AML-193 (cell line): ENCODE measurements around the gene ADAMTS10.
"Not testable (repeated sequence)": the region's sequence is repeated elsewhere in the genome, so short reads cannot be mapped to it uniquely, and the experiment has no call there.

ENCODE experiments used
- DNase-seq, 2 experiments: peaks; one replicate each; lab custom pipeline; 2025; lab: John Stamatoyannopoulos, UW

The ADAMTS10 gene

DNA sequence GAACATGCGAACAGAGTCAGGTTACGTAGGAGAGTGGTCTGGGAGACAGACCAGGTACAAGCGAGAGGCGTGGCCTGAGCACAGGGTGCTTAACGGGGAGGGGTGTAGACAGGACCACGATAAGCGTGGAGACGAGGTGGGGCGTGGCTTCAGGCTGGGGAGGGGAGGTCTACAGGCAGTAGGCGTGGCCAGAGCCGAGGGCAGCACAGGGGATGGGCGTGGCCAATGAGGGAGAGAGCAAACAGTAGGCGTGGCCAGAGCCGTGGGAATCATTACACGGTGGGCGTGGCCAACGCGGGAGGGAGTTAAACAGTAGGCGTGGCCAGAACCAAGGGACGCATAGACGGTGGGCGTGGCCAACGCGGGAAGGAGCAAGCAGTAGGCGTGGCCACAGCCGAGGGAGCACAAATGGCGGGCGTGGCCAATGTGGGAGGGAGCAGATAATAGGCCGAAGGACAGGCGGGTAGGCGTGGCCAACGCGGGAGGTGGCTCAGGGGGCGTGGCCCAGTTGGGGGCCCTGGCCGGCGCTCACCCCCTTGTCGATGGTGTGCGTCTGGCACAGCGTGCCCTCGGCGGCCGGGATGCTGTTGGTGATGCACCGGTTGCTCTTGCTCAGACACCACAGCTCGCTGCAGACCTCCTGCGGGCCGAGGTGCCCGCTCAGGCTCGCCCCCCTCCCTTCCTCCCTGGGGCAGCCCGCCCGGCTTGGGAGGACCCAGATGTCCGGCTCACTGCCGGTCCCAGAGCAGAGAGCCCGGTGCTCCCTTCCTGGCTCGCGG lies 18.1 kb downstream of the ADAMTS10 start:
- DNase-seq: no peak

DNA sequence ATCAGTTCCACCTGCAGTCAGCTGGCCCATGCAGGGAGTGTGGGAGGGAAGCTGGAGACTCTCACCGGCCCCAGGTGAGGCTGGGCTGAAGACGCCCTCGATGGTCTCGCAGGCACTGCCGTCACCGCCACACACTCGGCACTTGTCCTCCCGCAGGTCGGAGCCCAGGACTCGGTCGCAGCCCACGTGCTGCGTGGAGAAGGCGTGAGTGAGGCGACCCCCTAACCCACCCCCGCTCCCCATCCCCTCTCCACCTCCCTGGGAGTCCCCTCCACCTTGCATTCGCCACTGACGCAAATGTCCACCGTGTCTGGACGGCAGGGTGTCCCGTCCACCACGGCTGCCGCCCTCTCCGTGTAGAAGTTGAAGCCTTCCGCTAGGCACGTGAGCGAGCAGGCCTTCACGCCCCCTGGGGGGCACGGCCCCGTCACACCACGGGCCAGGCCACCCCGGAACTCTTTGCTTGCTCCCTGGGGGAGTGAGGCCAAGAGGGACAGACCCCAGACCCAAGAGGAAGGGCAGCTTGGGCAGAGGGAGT lies 21.3 kb downstream of the ADAMTS10 start:
- no peak for DNase-seq

DNA sequence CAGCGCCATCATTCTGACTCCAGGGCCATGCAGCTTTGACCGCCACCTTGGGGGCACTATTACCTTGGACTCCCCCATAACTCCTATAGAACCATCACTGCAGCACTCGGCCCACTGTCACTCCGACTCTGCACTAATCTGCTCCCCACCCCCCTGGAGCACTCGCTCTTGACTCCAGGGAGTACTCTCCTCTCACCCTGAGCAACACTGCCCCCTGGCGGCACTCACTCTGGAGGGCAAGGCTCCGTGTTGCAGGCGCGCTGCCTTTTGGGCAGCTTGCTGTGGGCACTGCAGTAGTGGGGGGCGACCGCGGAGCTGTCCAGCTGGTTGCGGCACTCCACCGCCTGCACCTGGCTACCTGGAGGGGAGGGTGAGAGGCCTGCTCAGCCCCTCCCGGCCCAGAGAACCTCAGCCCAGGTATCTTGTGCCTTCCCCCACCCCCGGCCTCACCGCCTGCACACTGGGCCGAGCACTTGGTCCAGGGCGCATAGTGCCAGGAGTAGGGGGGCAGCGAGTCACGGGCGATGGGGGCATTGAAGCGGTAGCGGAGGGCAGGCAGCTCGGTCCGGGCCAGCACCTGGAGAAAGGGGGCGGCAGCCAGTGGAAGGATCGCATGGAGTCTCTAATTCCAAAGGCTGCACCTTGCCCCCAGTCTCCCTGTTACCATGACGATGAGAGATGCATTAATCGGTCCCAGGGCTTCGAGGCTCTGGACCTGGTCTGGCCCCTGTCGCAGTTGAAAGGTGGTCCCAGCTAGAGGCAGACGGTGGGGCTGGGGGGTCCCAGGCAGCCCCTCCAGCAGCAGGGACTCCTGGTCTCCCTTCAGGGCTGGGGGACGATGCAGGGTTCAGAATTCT lies 24.4 kb downstream of the ADAMTS10 start:
- peak; percentile 11 for DNase-seq

DNA sequence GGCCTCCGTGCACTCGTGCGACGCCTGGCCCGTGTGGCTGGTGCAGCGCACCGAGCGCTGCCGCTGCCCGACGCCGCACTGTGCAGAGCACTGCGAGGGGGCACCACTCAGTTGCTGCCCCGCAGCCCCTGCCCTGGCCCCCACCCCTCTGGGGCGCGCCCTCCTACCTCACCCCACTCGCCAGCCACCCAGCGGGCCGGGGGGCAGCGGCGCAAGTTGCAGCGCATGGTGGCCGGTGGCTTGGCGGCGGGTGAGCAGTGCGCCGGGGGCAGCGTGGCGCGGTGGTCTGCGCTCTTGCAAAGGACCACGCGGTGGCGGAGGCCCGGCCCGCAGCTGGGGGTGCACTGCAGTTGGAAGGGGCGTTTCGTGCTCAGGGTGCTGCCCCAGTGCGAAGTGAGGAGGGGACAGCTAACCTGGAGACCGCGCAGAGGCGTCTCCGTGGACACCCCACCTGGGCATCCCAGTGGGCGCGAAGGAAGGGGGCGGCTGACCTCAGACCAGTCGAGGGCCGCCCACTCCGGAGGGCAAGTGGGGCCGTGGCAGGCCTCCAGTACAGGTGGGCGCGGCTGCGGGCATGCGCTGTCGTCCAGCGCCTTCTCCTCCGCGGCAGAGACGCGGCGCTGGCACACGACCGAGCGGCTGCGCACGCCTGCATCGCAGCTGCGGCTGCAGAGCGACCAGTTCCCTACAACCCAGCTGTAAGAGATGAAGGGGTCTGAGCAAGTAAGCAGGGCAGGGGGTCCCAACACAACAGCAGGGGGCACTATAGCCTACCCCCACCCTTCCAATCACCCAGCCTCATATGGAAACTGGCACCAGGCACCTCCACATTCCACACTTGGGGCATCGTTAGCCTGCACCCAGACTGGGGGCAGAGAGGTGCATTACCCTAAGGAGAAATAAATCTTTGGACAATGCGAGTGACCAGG lies 25.3 kb downstream of the ADAMTS10 start:
- no peak for DNase-seq

DNA sequence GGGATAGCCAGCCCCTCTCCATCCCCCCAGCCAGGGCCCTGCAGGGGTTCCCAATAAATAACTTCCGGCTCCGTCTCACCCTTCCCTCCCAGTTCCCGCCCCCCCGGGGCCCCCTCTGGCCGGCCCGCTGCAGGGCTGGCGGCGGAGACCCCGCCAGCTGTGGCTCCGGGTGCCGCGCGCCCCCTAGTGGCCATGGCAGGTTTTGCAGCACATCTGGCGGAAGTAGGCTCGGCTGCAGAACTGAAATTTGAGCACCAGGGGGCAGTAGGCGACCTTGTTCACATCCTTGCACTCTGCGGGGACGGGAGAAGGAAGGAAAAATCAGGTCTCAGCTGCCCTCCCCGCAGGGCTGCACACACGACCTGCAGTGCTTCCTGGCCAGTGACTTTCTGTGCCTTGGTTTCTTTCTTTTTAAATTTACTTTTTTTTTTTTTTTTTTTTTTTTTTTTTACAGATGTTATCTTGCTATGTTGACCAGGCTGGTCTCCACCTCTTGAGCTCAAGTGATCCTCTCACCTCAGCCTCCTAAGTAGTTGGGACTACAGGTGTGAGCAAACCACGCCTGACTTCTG lies 29.7 kb downstream of the ADAMTS10 start:
- peak; percentile 72 to 78 for DNase-seq

DNA sequence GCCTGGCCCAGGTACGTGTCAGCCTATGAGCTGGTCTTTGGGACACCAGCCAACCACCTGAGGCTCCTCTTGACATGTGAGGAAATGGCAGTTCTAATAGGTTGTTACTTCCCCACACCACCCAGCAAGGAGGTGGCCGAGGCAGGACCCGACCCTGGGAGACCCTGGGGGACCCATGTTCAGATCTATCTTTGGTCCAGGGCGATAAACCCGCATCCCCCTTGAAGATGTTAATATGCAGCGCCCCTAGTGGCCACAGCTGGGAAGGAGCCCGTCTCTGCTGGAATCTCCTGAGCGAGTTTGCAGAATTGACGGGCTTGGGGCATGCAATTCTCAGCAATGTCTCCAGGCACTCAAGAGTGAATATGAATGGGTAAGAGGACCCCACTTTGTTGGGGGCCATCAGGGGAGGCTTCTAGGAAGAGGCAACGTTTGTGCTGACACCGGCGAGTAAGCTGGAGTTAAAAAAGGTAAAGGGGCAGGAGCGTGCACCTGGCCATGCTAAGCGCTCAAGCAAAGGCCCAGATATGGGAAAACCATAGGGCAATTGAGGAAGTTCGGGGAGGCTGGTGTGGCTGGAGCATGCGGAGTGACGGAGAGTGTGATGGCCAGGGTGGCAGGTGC lies 31.8 kb downstream of the ADAMTS10 start:
- DNase-seq: peak; percentile 38 to 55

DNA sequence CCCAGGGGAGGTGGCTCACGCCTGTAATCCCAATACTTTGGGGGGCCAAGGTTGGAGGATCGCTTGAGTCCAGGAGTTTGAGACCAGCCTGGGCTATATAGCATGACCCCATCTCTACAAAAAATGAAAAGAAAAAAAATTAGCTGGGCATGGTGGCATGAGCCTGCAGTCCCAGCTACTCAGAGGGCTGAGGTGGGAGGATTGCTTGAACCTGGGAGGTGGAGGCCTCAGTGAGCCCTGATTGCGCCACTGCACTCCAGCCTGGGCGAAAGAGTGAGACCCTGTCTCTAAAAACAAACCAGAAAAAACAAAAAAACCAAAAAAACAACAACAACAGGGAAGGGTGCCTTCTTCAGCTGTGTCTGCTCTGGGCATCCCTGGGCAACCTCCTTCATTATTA lies 32.8 kb downstream of the ADAMTS10 start:
- no peak for DNase-seq

DNA sequence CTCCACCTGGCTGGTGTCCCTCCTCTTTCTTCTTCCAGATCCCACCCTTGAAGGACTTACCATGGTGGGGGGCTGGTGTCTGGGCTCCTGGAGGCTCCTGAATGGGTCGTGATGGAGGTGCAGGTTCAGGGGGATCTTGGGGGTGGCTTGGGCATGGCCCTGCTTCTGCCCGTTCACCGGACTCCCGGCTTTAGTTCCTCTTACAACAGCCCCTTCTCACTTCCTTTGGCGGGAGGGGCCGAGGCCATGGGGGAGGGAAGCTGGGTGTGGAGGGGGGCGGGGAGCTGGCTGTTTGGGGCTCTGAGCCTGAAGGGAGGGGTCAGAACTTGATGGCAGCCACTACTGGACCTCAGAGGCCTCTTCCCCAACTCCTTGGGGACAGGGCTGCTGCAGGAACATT lies 33.3 kb downstream of the ADAMTS10 start, which contains the start of gene MYO1F:
Gene MYO1F (minus strand): TSS at position 196 of the 400 bp plus-strand sequence. CDS start 133 bp downstream, at position 63.
- DNase-seq: peak; percentile 54 to 62

DNA sequence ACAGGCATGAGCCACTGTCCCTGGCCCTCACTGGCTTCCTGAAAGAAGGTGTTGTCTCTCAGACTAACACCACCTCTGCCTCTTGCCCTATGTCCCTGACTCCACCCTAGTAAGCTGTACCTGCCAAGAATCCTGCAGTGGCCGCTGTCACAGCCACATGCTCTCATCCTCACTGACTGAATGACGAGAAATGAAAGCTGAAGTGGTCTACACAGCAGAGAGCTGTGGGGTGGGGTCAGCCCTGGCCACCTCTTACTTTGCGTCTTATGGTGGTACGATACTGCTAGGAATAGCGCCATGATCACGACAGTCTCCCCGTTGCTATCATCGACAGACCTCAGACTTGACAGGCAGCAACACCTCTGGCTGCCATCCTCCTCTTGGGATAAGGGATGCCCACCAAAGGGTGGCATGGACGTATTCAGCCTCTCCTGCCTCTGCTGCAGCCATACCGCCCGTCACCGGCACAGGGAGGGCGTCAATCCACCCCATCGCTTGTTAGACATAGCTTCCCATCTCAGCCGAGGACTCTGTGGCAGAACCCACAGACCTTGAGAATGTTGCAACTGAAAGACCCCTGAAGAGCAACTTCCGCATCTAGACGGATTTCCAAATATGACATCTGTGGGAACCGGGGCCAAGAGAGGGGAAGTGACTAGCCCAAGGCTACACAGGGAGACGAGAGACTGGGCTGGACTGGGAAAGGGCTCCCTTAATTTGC lies 34.1 kb downstream of the ADAMTS10 start:
- DNase-seq: peak; percentile 63 to 66

DNA sequence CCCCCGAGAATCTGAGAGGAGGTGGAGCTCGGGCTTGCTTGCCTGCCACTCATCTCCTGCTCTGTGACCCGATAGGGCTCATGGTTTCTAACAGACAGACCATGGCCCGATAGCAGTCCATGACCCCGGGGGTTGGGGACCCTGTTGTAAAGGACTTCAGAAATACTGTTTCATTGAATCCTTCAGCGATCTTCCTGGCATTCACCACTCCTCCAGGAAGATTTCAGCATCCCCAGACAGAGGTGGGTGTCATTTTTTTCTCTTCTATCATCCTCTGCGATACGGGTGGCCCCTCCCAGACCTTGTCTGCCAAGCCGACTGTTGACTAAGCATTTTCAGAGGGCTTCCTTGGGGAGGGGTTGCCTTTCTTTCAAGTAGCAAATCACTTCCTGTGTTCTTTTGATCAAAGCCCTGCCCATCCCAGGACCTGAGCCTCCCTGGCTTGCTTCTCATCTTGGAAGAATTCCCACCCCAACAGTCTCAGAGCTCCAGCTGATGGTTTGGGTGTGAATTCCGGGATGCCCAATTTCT lies 35.0 kb downstream of the ADAMTS10 start:
- peak; percentile 30 to 35 for DNase-seq

DNA sequence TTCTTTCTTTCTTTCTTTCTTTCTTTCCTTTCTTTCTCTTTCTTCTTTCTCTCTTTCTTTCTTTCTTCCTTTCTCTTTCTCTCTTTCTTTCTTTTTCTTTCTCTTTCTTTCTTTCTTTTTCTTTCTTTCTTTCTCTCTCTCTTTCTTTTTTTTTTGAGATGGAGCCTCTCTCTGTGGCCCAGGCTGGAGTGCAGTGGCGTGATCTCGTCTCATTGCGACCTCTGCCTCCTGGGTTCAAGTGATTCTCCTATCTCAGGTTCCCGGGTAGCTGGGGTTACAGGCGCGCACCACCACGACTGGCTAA lies 35.9 kb downstream of the ADAMTS10 start:
- not testable (repeated sequence) for DNase-seq

DNA sequence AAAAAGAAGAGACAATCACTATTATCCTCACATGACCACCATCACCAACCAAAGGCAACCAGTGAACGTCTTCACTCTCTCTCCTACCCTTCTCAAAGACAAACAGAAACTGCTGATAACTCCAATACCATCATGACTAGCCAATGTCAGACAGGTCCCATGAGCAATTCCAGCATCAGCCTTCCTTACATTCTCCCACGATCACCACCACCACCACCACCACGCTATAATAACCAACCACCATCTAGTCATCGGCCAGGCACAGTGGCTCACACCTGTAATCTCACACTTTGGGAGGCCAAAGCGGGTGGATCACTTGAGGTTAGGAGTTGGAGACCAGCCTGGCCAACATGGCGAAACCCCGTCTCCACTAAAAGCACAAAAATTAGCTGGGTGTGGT lies 37.2 kb downstream of the ADAMTS10 start:
- DNase-seq: no peak

DNA sequence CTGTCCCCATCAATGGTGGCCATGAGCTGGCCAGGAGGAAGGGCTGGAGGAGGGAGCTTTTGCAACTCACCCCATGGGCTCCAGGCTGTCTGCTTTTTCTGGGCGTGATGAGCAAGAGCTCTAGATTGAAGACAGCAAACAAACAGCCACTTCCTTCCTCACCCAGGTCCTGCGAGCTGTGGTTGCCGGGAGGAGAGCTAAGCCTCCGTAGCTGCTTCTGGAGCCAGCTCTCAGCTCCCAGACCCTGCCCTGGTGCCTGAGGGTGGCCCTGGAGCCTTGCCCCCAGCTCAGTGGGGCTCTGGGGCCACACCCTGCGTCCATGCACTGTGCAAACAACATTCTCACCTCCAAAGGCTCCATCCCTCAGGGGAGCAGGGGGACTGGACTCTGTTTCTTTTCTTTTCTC lies 39.5 kb downstream of the ADAMTS10 start:
- peak; percentile 94 to 95 for DNase-seq

DNA sequence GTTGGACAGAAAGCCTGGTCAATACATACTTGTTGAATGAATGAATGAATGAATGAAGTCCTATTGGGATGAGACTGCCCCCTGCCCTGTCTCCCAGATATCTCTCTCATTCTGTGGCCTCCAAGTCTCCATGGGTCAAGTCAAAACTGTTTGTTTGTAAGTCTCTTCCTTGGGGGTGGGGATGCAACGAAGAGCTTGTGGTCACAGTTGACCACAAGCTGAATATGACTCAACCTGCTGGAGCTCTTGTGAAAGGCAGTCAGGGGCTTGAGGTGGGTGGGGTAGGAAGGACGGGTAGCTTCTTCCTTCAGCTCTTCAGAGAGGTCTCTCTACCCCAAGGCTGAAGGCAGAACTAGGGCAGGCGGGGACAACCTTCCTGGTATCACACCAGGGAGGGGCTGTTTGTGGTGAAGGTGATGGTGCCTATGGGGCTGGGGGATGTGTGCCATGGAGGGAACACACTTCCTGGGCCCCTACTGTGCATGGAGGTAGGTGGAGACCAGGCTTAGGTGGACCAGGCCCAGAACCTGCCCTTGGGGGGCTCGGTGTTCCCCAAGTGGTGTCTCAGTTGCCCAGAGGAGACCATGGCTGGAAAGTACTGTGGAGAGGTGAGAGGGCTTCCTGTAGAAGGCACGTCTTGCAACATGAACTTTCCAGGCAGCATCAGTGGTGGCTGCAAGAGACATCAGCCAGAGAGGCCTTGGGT lies 41.3 kb downstream of the ADAMTS10 start:
- peak; percentile 94 to 96 for DNase-seq

DNA sequence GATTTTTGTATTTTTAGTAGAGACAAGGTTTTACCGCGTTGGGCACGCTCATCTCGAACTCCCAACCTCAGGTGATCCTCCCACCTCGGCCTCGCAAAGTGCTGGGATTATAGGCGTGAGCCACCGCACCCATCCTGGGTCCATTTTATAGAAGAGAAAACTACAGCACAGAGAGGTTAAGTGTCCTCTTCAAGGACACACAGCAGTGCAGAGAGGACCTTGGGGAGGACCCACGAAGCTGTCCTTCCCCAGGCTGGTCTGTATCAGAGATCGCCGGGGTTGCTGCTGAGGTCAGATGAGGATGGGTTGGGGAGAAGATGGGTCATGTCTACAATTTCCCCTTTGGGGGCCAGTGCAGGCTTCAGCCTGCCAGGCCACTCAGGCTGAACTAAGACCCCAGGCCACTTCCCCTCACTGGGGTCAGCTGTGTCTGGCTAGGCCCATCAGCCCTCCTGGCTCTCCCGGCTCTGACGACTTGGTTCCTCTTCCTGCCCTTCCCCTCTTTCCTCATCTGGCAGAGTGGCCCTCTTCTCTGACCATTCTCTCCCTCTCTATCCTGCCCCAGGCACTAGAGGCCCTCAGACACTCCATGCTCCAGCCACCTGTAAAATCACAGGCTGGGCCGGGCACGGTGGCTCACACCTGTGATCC lies 42.9 kb downstream of the ADAMTS10 start:
- DNase-seq: peak; percentile 43 to 60

DNA sequence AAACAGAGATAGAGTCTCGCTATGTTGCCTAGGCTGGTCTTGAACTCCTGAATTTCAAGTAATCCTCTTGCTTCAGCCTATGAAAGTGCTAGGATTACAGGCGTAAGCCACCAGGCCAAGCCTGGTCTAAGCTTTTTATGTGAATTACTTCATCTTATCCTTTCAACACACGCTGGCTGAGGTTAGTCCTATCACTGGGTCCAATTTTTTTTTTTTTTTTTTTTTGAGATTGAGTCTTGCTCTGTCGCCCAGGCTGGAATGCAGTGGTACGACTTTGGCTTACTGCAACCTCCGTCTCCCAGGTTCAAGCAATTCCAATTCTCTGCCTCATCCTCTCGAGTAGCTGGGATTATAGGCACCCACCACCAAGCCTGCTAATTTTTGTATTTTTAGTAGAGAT lies 43.7 kb downstream of the ADAMTS10 start:
- DNase-seq: no peak

DNA sequence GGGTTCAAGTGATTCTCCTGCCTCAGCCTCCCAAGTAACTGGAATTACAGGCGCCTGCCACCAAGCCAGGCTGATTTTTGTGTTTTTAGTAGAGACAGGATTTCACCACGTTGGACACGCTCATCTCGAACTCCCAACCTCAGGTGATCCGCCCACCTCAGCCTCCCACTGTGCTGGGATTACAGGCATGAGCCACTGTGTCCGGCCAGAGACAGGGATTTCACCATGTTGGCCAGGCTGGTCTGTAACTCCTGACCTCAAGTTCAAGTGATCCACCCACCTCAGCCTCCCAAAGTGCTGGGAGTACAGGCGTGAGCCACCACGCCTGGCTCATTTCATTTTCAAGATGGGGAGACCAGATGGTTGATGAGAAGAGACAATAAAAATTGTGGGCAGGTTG lies 45.6 kb downstream of the ADAMTS10 start:
- DNase-seq: not testable (repeated sequence)

DNA sequence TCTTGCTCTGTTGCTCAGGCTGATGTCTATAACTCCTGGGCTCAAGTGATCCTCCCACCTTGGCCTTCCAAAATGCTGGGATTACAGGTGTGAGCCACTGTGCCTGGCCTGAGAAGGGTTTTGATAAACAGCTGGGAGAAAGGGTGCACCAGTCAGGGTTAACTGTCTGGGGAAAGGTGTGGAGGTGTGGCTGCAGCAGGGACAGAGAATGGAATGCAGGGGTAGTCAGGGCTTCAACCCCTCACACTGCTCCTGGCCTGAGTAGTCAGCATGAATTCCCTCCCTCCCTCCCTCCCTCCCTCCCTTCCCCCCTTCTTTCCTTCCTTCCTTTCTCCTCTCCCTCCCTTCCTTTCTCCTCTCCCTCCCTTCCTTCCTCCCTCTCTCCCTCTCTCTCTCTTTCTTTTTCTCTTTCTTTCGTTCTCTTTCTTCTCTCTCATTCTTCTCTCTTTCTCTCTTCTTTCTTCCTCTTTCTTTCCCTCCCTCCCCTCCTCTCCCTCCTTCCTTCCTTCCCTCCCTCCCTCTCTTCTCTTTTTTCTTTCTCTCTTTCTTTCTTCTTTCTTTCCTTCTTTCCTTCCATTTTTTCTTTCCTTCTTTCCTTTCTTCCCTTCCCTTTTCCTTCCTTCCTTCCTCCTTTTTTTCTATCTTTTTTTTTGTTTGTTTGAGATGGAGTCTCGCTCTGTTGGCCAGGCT lies 49.3 kb downstream of the ADAMTS10 start:
- DNase-seq: no peak
